Activated CD8-positive, alpha-beta memory T cell treated with anti-CD3 and anti-CD28 coated beads, Interleukin-2, amount 50 U/mL, for 24 hours (primary cell): ENCODE data around the gene DDC.
"Not testable (repeated sequence)": the region's sequence is repeated elsewhere in the genome, so short reads cannot be mapped to it uniquely, and the experiment has no call there.

Experiments used
- DNase-seq: peaks from one replicate; pipeline ENCODE4 v3.0.0-alpha.2; 2020; ENCODE audit errors: extremely low read depth

DDC gene

GRCh38 chr7:50554431-50555322 lies 10.5 kb downstream of the DDC start:
- no peak for DNase-seq

GRCh38 chr7:50553973-50554372 lies 11.2 kb downstream of the DDC start:
- no peak for DNase-seq

- DNase-seq = no peak
Observed at GRCh38 chr7:50552921-50553320, 12.3 kb downstream of the DDC start.

GRCh38 chr7:50552139-50552538 lies 13.1 kb downstream of the DDC start:
- no peak for DNase-seq

GRCh38 chr7:50545613-50546012 lies 19.6 kb downstream of the DDC start:
- DNase-seq = not testable (repeated sequence)

- no peak for DNase-seq
Observed at GRCh38 chr7:50544992-50545391, 20.2 kb downstream of the DDC start.

- no peak for DNase-seq
Observed at GRCh38 chr7:50543776-50544442, 21.3 kb downstream of the DDC start.

GRCh38 chr7:50542132-50542531 lies 23.1 kb downstream of the DDC start:
- no peak for DNase-seq

- no peak for DNase-seq
Observed at GRCh38 chr7:50540785-50541579, 24.2 kb downstream of the DDC start.

GRCh38 chr7:50539725-50540124 lies 25.5 kb downstream of the DDC start:
- DNase-seq = no peak

- DNase-seq = no peak
Observed at GRCh38 chr7:50538478-50538877, 26.7 kb downstream of the DDC start.

GRCh38 chr7:50537417-50537816 lies 27.8 kb downstream of the DDC start:
- no peak for DNase-seq

- DNase-seq = not testable (repeated sequence)
Observed at GRCh38 chr7:50535291-50535711, 29.9 kb downstream of the DDC start.

- DNase-seq = no peak
Observed at GRCh38 chr7:50534690-50535290, 30.4 kb downstream of the DDC start.

GRCh38 chr7:50533866-50534265 lies 31.3 kb downstream of the DDC start:
- DNase-seq = no peak

GRCh38 chr7:50531928-50532327 lies 33.3 kb downstream of the DDC start:
- DNase-seq = no peak

GRCh38 chr7:50531401-50531911 lies 33.7 kb downstream of the DDC start:
- no peak for DNase-seq

- DNase-seq = no peak
Observed at GRCh38 chr7:50530766-50531165, 34.4 kb downstream of the DDC start.

GRCh38 chr7:50529093-50529862 lies 35.9 kb downstream of the DDC start:
- DNase-seq = no peak

- DNase-seq = no peak
Observed at GRCh38 chr7:50528266-50529092, 36.7 kb downstream of the DDC start.
